C4-2B (cell line): ENCODE results near the gene CFAP65.

ENCODE experiments used
- CTCF ChIP-seq: fragments of 450-650 bp; conservative IDR thresholded peaks from 2 replicates; pipeline ENCODE4 v1.5.1; 2017; ENCODE audit warnings: mild to moderate bottlenecking
- ZFX ChIP-seq: fragments of 450-650 bp; IDR thresholded peaks from 2 replicates; pipeline ENCODE4 v1.6.1; 2017

GRCh38 chr2:218999021-218999880 is 42.1 kb downstream of the CFAP65 start:
- TF ChIP-seq CTCF (no peak), ZFX (no peak)
